Fibroblast of lung (primary cell): ENCODE measurements around the gene VWA8.
"Not testable (repeated sequence)": the region's sequence is repeated elsewhere in the genome, so short reads cannot be mapped to it uniquely, and the experiment has no call there.

Experiments used
- EZH2 ChIP-seq: IDR thresholded peaks from 2 replicates; pipeline ENCODE4 v1.5.1; 2012; ENCODE audit warnings: low read length, control low read depth, mild to moderate bottlenecking; ENCODE audit errors: missing control alignments
- TF ChIP-seq, protein P1 (sequence below), 2 donors: IDR thresholded peaks in 1 of 2; conservative IDR thresholded peaks in 1 of 2; 1 replicate in 1 of 2; 2 replicates in 1 of 2; pipeline ENCODE4 v1.5.1; 2011 to 2012; ENCODE audit warnings: low read length in 2 of 2, control low read depth in 1 of 2, inconsistent platforms in 1 of 2, low read depth in 1 of 2, mild to moderate bottlenecking in 1 of 2

DNA sequence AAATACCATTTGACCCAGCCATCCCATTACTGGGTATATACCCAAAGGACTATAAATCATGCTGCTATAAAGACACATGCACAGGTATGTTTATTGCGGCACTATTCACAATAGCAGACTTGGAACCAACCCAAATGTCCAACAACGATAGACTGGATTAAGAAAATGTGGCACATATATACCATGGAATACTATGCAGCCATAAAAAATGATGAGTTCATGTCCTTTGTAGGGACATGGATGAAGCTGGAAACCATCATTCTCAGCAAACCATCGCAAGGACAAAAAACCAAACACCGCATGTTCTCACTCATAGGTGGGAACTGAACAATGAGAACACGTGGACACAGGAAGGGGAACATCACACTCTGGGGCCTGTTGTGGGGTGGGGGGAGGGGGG lies 323.9 kb downstream of the VWA8 start:
- TF ChIP-seq EZH2, result not testable (repeated sequence)
- TF ChIP-seq, protein P1, sequence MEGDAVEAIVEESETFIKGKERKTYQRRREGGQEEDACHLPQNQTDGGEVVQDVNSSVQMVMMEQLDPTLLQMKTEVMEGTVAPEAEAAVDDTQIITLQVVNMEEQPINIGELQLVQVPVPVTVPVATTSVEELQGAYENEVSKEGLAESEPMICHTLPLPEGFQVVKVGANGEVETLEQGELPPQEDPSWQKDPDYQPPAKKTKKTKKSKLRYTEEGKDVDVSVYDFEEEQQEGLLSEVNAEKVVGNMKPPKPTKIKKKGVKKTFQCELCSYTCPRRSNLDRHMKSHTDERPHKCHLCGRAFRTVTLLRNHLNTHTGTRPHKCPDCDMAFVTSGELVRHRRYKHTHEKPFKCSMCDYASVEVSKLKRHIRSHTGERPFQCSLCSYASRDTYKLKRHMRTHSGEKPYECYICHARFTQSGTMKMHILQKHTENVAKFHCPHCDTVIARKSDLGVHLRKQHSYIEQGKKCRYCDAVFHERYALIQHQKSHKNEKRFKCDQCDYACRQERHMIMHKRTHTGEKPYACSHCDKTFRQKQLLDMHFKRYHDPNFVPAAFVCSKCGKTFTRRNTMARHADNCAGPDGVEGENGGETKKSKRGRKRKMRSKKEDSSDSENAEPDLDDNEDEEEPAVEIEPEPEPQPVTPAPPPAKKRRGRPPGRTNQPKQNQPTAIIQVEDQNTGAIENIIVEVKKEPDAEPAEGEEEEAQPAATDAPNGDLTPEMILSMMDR (conservative IDR thresholded peaks at IDR 0.05 in 1 of 2, IDR thresholded peaks at IDR 0.05 in 1 of 2; ENCODE audit: low read depth in 1 of 2, low read length in 2 of 2), result not testable (repeated sequence)
